H7 (cell line): ENCODE results near the gene SPTBN1. TPM values are rescaled to one million over a fixed set of nuclear protein-coding genes. Genes with fewer than 3 reads are reported as not detected.
"Not testable (repeated sequence)": the region's sequence is repeated elsewhere in the genome, so short reads cannot be mapped to it uniquely, and the experiment has no call there.

ENCODE experiments used
- DNase-seq: peaks from one replicate; pipeline ENCODE4 v3.0.0; 2012
- H3K27me3 ChIP-seq: 2 replicates; pipeline ENCODE4 v1.6.0; 2011; ENCODE audit warnings: mild to moderate bottlenecking, low read length; ENCODE audit not compliant: control insufficient read depth, insufficient read depth
- H3K36me3 ChIP-seq: replicated peaks from 2 replicates; pipeline ENCODE4 v1.5.1; 2011; ENCODE audit warnings: low read length; ENCODE audit not compliant: control insufficient read depth, insufficient read depth
- H3K4me3 ChIP-seq: 2 replicates; pipeline ENCODE4 v1.5.1; 2011; ENCODE audit warnings: low read depth, mild to moderate bottlenecking, control low read depth, low read length, moderate library complexity; ENCODE audit not compliant: insufficient read depth
- total RNA-seq: library from RNA; depleted of rRNA; stranded (reverse); fragments of >200 nt; shearing (Covaris generic); gene quantifications from 2 replicates; pipeline ENCODE4 v1.2.3, GENCODE V29; 2014

The SPTBN1 gene
- total RNA-seq, 1 experiment from 2014 or later: 100 TPM

- H3K27me3 ChIP-seq: no peaks in the 10 kb centered on the region
- DNase-seq: no peak
Observed at GRCh38 chr2:54494087-54494486, 38.0 kb downstream of the SPTBN1 start.

DNA sequence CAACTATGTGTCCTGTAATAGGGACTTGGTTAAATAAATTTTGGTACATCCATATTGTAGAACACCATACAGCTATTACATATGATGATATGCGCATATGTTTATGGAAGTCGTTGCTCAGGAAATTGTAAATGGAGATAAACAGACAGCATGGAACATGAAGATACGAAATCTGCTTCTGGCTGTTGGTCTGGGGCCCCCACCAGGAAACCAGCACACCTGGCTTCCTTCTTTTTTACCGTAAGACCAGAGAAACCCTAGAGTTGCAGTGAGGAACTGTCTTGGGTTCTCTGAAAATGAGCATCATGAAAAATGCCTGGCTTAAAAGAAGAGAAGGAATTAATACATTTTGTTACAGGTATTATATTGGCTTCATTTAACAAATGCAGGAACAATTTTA lies 40.8 kb downstream of the SPTBN1 start:
- Histone ChIP-seq H3K27me3 (no peaks in the 10 kb centered on the region), H3K36me3 (no peaks in the 10 kb centered on the region), H3K4me3 (no peak overlapping the region)
- DNase-seq: no peak

More at GRCh38 chr2:54494087-54494486, 38.0 kb downstream of the SPTBN1 start:
- no peaks in the 10 kb centered on the region for H3K36me3 ChIP-seq
- H3K4me3 ChIP-seq: no peak overlapping the region

- no peaks in the 10 kb centered on the region for H3K36me3 ChIP-seq
- no peak overlapping the region for H3K4me3 ChIP-seq
- DNase-seq: peak; percentile 40
- H3K27me3 ChIP-seq: no peaks in the 10 kb centered on the region
Observed at GRCh38 chr2:54497763-54498680, 41.9 kb downstream of the SPTBN1 start.

DNA sequence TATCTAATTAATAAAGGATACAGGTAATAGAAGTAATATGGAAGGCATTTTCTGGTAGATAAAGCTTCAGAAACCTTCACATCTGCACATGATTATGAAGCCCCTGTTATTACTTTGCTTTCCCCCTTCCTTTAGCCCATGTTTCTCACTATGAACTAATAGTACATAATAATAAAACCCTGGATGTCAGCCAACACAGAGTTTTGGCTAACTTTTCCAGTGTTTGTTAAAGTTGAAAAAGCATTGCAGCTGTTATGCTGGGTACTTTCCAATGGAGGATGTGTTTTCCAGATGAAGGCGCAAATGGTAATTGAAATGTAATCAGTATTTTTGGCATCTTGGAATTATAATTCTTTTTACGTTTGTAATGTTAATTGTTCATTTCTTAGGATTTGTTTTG lies 43.5 kb downstream of the SPTBN1 start:
- DNase-seq: no peak
- Histone ChIP-seq H3K27me3 (no peaks in the 10 kb centered on the region), H3K36me3 (no peaks in the 10 kb centered on the region), H3K4me3 (no peak overlapping the region)

DNA sequence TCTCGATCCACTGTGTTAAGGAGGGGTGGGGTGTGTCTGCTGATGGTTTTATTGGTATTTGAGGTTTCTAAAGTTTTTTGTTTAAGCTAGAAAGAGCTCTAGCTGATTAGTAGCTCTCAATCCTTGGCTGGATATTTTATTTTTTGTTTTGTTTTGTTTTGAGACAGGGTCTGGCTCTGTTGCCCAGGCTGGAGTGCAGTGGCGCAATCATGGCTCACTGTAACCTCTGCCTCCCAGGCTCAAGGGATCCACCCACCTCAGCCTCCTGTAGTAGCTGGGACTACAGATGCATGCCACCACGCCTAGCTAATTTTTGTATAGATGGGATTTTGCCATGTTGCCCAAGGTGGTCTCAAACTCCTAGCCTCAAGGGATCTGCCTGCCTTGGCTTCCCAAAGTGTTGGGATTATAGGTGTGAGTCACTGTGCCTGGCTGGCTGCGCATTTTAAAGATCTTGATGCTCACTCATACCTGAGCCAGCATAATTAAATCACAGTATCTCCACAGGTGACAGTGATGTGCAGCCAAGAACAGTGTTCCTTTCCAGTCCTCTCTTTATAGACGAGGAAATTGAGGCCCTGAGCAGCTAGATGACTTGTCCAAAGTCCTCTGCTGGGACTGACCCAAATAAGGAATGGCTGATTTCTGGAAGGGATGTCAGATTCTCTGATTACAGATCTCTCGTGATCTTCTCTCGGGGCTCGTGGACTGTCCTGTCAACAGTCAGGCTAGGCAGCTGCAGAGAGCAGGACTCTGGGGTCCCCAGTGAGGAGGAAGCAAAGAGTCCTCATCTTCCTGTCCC lies 44.5 kb downstream of the SPTBN1 start:
- H3K4me3 ChIP-seq: no peak overlapping the region
- no peak for DNase-seq
- no peaks in the 10 kb centered on the region for H3K36me3 ChIP-seq
- no peaks in the 10 kb centered on the region for H3K27me3 ChIP-seq

DNA sequence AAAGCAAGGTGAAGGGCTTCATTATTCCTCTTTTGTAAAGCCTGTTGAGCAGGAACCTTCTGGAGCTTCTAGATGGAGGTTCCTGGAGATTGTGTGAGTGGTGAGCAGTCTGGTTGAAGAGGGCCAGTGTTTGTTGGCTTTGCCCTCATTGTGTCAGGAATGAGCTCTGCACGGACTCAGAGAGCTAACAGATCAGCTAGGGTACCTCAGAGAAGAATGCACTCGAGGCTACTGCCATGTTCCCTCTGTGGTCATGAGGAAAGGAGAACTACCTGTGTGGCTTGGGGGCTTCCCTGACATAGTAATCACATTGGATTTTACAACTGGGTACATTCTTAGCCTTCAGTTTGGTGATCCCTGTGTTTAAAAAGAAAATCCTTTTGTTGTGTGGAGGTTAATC lies 46.6 kb downstream of the SPTBN1 start:
- no peak overlapping the region for H3K4me3 ChIP-seq
- no peaks in the 10 kb centered on the region for H3K36me3 ChIP-seq
- no peak for DNase-seq
- no peaks in the 10 kb centered on the region for H3K27me3 ChIP-seq

- Histone ChIP-seq H3K4me3 (no peak overlapping the region), H3K36me3 (no peaks in the 10 kb centered on the region), H3K27me3 (no peaks in the 10 kb centered on the region)
- peak; percentile 70 for DNase-seq
Observed at GRCh38 chr2:54503192-54503591, 47.1 kb downstream of the SPTBN1 start.

DNA sequence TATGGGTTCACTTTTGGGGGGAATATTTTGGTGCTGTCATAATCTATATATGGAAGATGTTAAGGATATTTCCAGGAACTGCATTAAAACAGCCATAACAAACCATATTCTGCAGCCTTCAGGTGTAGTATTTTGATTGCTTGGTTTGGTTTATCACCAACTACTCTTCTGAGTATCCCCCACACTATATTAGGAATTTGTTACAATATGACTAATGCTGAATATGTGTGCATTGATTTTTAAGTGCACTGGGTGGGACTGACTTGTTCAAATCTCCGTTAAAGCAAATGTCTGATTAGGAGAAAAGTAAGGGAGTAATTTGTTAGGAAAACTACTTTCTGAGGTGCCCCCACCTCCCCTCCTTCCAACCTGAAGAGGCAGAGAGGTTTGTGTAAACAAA lies 47.7 kb downstream of the SPTBN1 start:
- Histone ChIP-seq H3K27me3 (no peaks in the 10 kb centered on the region), H3K36me3 (no peaks in the 10 kb centered on the region), H3K4me3 (no peak overlapping the region)
- no peak for DNase-seq

- Histone ChIP-seq H3K27me3 (no peaks in the 10 kb centered on the region), H3K4me3 (no peak overlapping the region), H3K36me3 (no peaks in the 10 kb centered on the region)
- no peak for DNase-seq
Observed at GRCh38 chr2:54504866-54505265, 48.7 kb downstream of the SPTBN1 start.

GRCh38 chr2:54508541-54508940 lies 52.4 kb downstream of the SPTBN1 start:
- Histone ChIP-seq H3K27me3 (no peaks in the 10 kb centered on the region), H3K36me3 (no peaks in the 10 kb centered on the region), H3K4me3 (no peak overlapping the region)
- no peak for DNase-seq

DNA sequence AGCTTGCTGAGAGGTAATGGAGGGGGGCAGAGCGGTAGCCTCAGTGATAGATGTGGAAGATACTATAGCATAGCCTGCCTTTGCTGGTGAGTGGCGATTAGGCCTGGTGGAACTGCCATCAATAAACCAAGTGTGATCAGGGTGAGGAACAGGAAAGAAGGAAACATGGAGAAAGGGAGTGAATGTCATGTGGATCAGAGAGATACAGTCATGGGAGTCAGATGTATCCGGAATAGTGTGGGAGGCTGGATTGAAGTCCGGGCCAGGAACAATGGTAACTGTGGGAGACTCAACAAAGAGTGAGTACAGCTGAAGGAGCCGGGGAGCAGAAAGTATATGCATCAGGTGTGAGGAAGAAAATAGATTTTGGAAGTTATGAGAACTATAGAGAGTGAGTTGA lies 52.9 kb downstream of the SPTBN1 start:
- H3K4me3 ChIP-seq, DNase-seq, H3K27me3 ChIP-seq, H3K36me3 ChIP-seq: not testable (repeated sequence)

- Histone ChIP-seq H3K4me3 (no peak overlapping the region), H3K27me3 (no peaks in the 10 kb centered on the region), H3K36me3 (no peaks in the 10 kb centered on the region)
- DNase-seq: no peak
Observed at GRCh38 chr2:54510916-54511315, 54.8 kb downstream of the SPTBN1 start.

DNA sequence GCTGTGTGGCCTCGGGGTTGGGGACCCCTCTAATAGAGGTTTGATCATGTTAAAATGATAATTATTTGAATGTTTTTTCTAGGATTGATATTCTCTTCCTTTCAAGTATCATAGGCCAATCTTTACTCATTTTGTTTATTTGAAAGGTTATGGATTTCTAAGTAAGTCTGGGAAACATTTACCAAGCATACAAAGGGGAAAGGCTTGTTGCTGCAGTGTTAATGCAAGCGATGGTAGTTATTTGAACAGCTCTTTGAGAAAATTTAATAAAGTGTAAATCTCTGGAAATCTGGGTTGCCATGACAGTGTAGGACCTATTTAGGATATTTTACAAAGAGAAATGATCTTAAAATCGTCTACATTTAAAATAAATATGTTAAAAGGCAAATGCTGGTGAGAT lies 56.1 kb downstream of the SPTBN1 start:
- Histone ChIP-seq H3K4me3 (no peak overlapping the region), H3K36me3 (no peaks in the 10 kb centered on the region), H3K27me3 (no peaks in the 10 kb centered on the region)
- DNase-seq: no peak

- Histone ChIP-seq H3K36me3 (no peaks in the 10 kb centered on the region), H3K27me3 (no peaks in the 10 kb centered on the region), H3K4me3 (no peak overlapping the region)
- DNase-seq: no peak
Observed at GRCh38 chr2:54512663-54513362, 56.7 kb downstream of the SPTBN1 start.
